K562 (cell line): ENCODE results near the gene CD9. TPM values are rescaled to one million over a fixed set of nuclear protein-coding genes. Genes with fewer than 3 reads are reported as not detected.

Experiments used
- ATAC-seq: fragments of 200-7000 bp; cut with Tn5 transposase; 3 replicates; pipeline ENCODE4 v1.9.1; 2020; ENCODE audit warnings: moderate library complexity
- BruUV-seq: library from RNA; stranded (reverse); fragments of 400-500 nt; replicated peaks from 2 replicates; lab custom pipeline; 2021; lab: Mats Ljungman, UMichigan
- CTCF ChIA-PET: fragments of 300-600 bp; formaldehyde crosslinking; extraction: SDS; loops from one replicate; lab custom pipeline; 2021; ENCODE audit warnings: low intra/inter-chr PET ratio; lab: Yijun Ruan, JAX
- POLR2A ChIA-PET: fragments of 300-600, 350-650 bp; sonication (Branson Sonifier 250); formaldehyde crosslinking; extraction: SDS; loops from one replicate; lab custom pipeline; 2021; ENCODE audit warnings: antibody characterized with exemption, inconsistent platforms; lab: Yijun Ruan, JAX
- DNase-seq, 4 experiments: peaks; one replicate each; pipeline versions ENCODE4 v3.0.0 to v3.0.0-alpha.2; 2011 to 2018; ENCODE audit warnings: low spot score in 3 of 4, mixed read lengths in 3 of 4; ENCODE audit errors: extremely low read depth in 1 of 4
- FAIRE-seq: peaks from 2 replicates; lab custom pipeline; 2011; peaks lifted over from hg19 to GRCh38; lab: Jason Lieb, UNC
- H2AFZ ChIP-seq: 2 replicates; pipeline ENCODE4 v1.6.0; 2011; ENCODE audit warnings: low read depth, low read length, control low read depth, inconsistent platforms
- H3K27ac ChIP-seq: fragments of 200-600 bp; 3 replicates; pipeline ENCODE4 v1.8.0; 2011; ENCODE audit warnings: low read depth, mild to moderate bottlenecking, control low read depth, inconsistent platforms, low read length, moderate library complexity, mixed read lengths; ENCODE audit errors: extremely low read depth
- H3K27me3 ChIP-seq, 2 experiments: fragments of 300-600 bp in 1 of 2; 2 replicates in 1 of 2; 3 replicates in 1 of 2; pipeline versions ENCODE4 v1.6.0 to v1.8.0; 2011; ENCODE audit warnings: inconsistent platforms in 2 of 2, low read length in 2 of 2, mild to moderate bottlenecking in 1 of 2, mixed read lengths in 1 of 2, moderate library complexity in 1 of 2; ENCODE audit not compliant: control insufficient read depth in 2 of 2, insufficient read depth in 2 of 2
- H3K36me3 ChIP-seq: fragments of 300-600 bp; 3 replicates; pipeline ENCODE4 v1.8.0; 2011; ENCODE audit warnings: mild to moderate bottlenecking, low read length, inconsistent platforms; ENCODE audit not compliant: control insufficient read depth, insufficient read depth
- H3K4me1 ChIP-seq, 2 experiments: fragments of 200-600 bp in 1 of 2; replicated peaks in 1 of 2; 2 replicates in 1 of 2; 3 replicates in 1 of 2; pipeline versions ENCODE4 v1.5.1 to v1.8.0; 2011; ENCODE audit warnings: inconsistent platforms in 2 of 2, low read length in 2 of 2, mild to moderate bottlenecking in 1 of 2, mixed read lengths in 1 of 2, moderate library complexity in 1 of 2; ENCODE audit not compliant: control insufficient read depth in 2 of 2, insufficient read depth in 2 of 2
- H3K4me2 ChIP-seq: 2 replicates; pipeline ENCODE4 v1.6.1; 2011; ENCODE audit warnings: low read length, control low read depth, inconsistent platforms, mixed read lengths; ENCODE audit not compliant: insufficient read depth
- H3K4me3 ChIP-seq: fragments of 200-600 bp; sonication (generic), shearing (Covaris generic); 2 replicates; pipeline ENCODE4 v1.5.1; 2016; ENCODE audit warnings: control low read depth, inconsistent platforms
- H3K79me2 ChIP-seq: fragments of 200-600 bp; 3 replicates; pipeline ENCODE4 v1.8.0; 2011; ENCODE audit warnings: low read length, inconsistent platforms; ENCODE audit not compliant: control insufficient read depth, insufficient read depth
- H3K9ac ChIP-seq, 2 experiments: 2 replicates each; pipeline versions ENCODE4 v1.6.0 to v1.6.1; 2011; ENCODE audit warnings: low read depth in 2 of 2, low read length in 2 of 2, control low read depth in 1 of 2, inconsistent platforms in 1 of 2, mild to moderate bottlenecking in 1 of 2, mixed read lengths in 1 of 2; ENCODE audit not compliant: insufficient read depth in 1 of 2
- H3K9me1 ChIP-seq: one replicate; pipeline ENCODE4 v1.6.0; 2011; ENCODE audit warnings: inconsistent platforms, mild to moderate bottlenecking, low read length, moderate library complexity; ENCODE audit not compliant: control insufficient read depth, insufficient read depth
- H3K9me3 ChIP-seq: replicated peaks from 2 replicates; pipeline ENCODE4 v1.5.1; 2011; ENCODE audit warnings: low read depth, low read length, inconsistent platforms; ENCODE audit not compliant: control insufficient read depth, insufficient read depth
- H4K20me1 ChIP-seq: replicated peaks from 2 replicates; pipeline ENCODE4 v1.6.1; 2011; ENCODE audit warnings: low read length, inconsistent platforms, mixed read lengths; ENCODE audit not compliant: control insufficient read depth, insufficient read depth
- CHD2 ChIP-seq: IDR thresholded peaks from 2 replicates; pipeline ENCODE4 v1.6.1; 2011; ENCODE audit warnings: low read depth, low read length
- EHMT2 ChIP-seq: fragments of 450-650 bp; IDR thresholded peaks from 2 replicates; pipeline ENCODE4 v1.6.1; 2018; ENCODE audit warnings: antibody characterized with exemption
- GATAD2A ChIP-seq: fragments of 450-650 bp; IDR thresholded peaks from 2 replicates; pipeline ENCODE4 v1.6.1; 2017
- ILK ChIP-seq: fragments of 450-650 bp; IDR thresholded peaks from 2 replicates; pipeline ENCODE4 v1.6.1; 2016; ENCODE audit warnings: missing genetic modification characterization, low read depth, mild to moderate bottlenecking, missing compliant biosample characterization, moderate library complexity, borderline replicate concordance
- NR2C1 ChIP-seq, 2 experiments: fragments of 450-650 bp; IDR thresholded peaks; 2 replicates each; pipeline ENCODE4 v1.6.1; 2017; ENCODE audit warnings: mild to moderate bottlenecking in 2 of 2, antibody characterized with exemption in 1 of 2, inconsistent platforms in 1 of 2, missing compliant biosample characterization in 1 of 2, missing genetic modification characterization in 1 of 2
- RAD51 ChIP-seq: fragments of 450-650 bp; IDR thresholded peaks from 2 replicates; pipeline ENCODE4 v1.7.1; 2016; ENCODE audit warnings: low read depth, mild to moderate bottlenecking, borderline replicate concordance
- RFX1 ChIP-seq: fragments of 450-650 bp; IDR thresholded peaks from 2 replicates; pipeline ENCODE4 v1.6.1; 2016; ENCODE audit warnings: mild to moderate bottlenecking, moderate library complexity
- TRIM24 ChIP-seq, 2 experiments: fragments of 450-650 bp; IDR thresholded peaks; 2 replicates each; pipeline ENCODE4 v1.6.1; 2016
- ZFX ChIP-seq: sonication (generic); formaldehyde crosslinking; IDR thresholded peaks from 2 replicates; pipeline ENCODE4 v1.8.0; 2022; ENCODE audit warnings: mild to moderate bottlenecking, missing genetic modification reagents, moderate library complexity
- WGBS: fragments of 100-300 bp; shearing (Covaris generic); methylation state at CpG from one replicate; pipeline ENCODE4 v1.1.6; 2016; ENCODE audit warnings: low coverage, mixed read lengths; ENCODE audit not compliant: insufficient coverage; ENCODE audit errors: missing lambda C conversion rate; 5-methylcytosine and 5-hydroxymethylcytosine counted together
- in situ Hi-C: fragments of 300-500 bp; cut with MboI; formaldehyde crosslinking; loops from 4 replicates; pipeline ENCODE4 v1.15.0; 2018; ENCODE audit warnings: inconsistent platforms, mixed read lengths
- intact Hi-C: fragments of 100-400 bp; cut with micrococcal nuclease; formaldehyde crosslinking; loops from 2 replicates; pipeline ENCODE4 v1.14.2; 2022
- polyA plus RNA-seq, 8 experiments: library from polyadenylated mRNA; depleted of rRNA in 4 of 8; stranded (reverse) in 5 of 8; unstranded in 3 of 8; fragments of >200 nt; fragmentation: Nextera tagmentation in 2 of 8; fragmentation: Illumina TruSeq in 1 of 8; extraction: Ambion mirVana in 2 of 8; extraction: Trizol in 1 of 8; gene quantifications; 2 replicates each; pipeline versions ENCODE4 v1.2.1 to v1.2.3, GENCODE V29; 2011 to 2014; ENCODE audit warnings: inconsistent platforms in 1 of 8, missing spikeins in 1 of 8
- total RNA-seq, 7 experiments: library from RNA; depleted of rRNA in 6 of 7; stranded (reverse); fragments of >200 nt in 6 of 7; fragmentation: Illumina TruSeq in 2 of 7; extraction: Trizol in 2 of 7; gene quantifications; 2 replicates each; pipeline versions ENCODE4 v1.2.1 to v1.2.3, GENCODE V29; 2011 to 2021; ENCODE audit warnings: low replicate concordance in 1 of 7
- TF ChIP-seq, protein P1 (sequence below), 2 experiments: fragments of 150-350 bp in 1 of 2; IDR thresholded peaks; 2 replicates each; pipeline ENCODE4 v1.6.1; 2012 to 2016; ENCODE audit warnings: low read depth in 2 of 2, low read length in 2 of 2, mild to moderate bottlenecking in 1 of 2, moderate library complexity in 1 of 2
- TF ChIP-seq, protein P2 (sequence below), 2 experiments: fragments of 250-450 bp in 1 of 2; fragments of 450-650 bp in 1 of 2; sonication (Bioruptor Pico) in 1 of 2; IDR thresholded peaks; 2 replicates each; pipeline versions ENCODE4 v1.6.1 to v1.8.0; 2016 to 2021; ENCODE audit warnings: mild to moderate bottlenecking in 2 of 2, moderate library complexity in 2 of 2, missing compliant biosample characterization in 1 of 2, missing genetic modification characterization in 1 of 2
- TF ChIP-seq, protein P3 (sequence below): fragments of 200-800 bp; sonication (Bioruptor generic); IDR thresholded peaks from 2 replicates; pipeline ENCODE4 v1.6.1; 2016; ENCODE audit warnings: missing genetic modification characterization, missing compliant biosample characterization

The CD9 gene
- total and polyA plus RNA-seq, 9 of the 15 experiments (the other 6 are each of a cell fraction or from before 2014, with no cell fraction given), result 0.43 to 5.6 (median 0.62) TPM

DNA sequence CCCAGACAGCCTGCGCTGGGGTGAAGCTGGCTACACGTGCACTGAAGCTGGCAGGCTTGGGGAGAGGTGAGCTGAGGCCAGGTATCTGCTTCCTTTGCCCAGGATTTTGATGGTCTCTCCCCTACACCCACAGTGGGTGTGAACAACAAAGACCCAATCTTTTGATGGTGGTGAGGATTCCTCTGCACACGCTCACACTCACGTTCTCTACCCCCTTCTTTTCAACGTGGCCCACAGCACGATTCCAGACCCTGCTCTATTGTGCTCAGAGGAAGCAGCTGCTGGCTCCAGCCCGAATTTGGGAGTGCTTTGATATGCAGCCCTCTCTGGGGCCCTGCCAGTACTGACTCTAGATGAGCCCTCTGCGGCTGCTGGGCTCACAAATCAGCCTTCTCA lies 4.9 kb downstream of the CD9 start:
- H3K4me3 ChIP-seq, result no peak overlapping the region
- in situ Hi-C loops, result loop anchor here (5.0 kb wide), 1 partner anchor 72 kb away; no protein-coding TSS in a partner anchor
- no peak overlapping the region for H2AFZ ChIP-seq
- no peaks in the 10 kb centered on the region for H3K36me3 ChIP-seq
- no peak overlapping the region for H3K27ac ChIP-seq
- H3K4me1 ChIP-seq, result peaks cover 0 to 12% of the 10 kb centered on the region in 2 experiments; a peak in 3 of 5 replicates
- no peaks in the 10 kb centered on the region for H3K79me2 ChIP-seq
- WGBS, result 8% methylated on average over 8 of the region's 8 CpGs
- ChIA-PET POLR2A (interaction anchor here (0.7 kb wide), 2 partner anchors 68 to 70 kb away, joined by 3 read pairs; no protein-coding TSS in a partner anchor), CTCF (interaction anchor here (0.7 to 0.9 kb wide), 2 partner anchors 73 to 98 kb away, joined by 3 to 4 read pairs; no protein-coding TSS in a partner anchor)
- H3K9ac ChIP-seq, result no peak overlapping the region
- no peaks in the 10 kb centered on the region for H3K9me1 ChIP-seq
- intact Hi-C loops, result no loop called here
- H4K20me1 ChIP-seq, result no peaks in the 10 kb centered on the region
- BruUV-seq, result no TSS peak
- FAIRE-seq (no peak), DNase-seq (no peak), ATAC-seq (no peak)
- H3K27me3 ChIP-seq, result peaks cover 2 to 37% of the 10 kb centered on the region in 2 experiments; a peak in 4 of 5 replicates
- H3K4me2 ChIP-seq, result no peak overlapping the region
- no peak for TF ChIP-seq RFX1
- TF ChIP-seq CHD2, result no peak
- no peak for TF ChIP-seq NR2C1 (IDR thresholded peaks at IDR 0.05)
- no peak for TF ChIP-seq NR2C1 (tag; IDR thresholded peaks at IDR 0.05)
- TF ChIP-seq, protein P1, sequence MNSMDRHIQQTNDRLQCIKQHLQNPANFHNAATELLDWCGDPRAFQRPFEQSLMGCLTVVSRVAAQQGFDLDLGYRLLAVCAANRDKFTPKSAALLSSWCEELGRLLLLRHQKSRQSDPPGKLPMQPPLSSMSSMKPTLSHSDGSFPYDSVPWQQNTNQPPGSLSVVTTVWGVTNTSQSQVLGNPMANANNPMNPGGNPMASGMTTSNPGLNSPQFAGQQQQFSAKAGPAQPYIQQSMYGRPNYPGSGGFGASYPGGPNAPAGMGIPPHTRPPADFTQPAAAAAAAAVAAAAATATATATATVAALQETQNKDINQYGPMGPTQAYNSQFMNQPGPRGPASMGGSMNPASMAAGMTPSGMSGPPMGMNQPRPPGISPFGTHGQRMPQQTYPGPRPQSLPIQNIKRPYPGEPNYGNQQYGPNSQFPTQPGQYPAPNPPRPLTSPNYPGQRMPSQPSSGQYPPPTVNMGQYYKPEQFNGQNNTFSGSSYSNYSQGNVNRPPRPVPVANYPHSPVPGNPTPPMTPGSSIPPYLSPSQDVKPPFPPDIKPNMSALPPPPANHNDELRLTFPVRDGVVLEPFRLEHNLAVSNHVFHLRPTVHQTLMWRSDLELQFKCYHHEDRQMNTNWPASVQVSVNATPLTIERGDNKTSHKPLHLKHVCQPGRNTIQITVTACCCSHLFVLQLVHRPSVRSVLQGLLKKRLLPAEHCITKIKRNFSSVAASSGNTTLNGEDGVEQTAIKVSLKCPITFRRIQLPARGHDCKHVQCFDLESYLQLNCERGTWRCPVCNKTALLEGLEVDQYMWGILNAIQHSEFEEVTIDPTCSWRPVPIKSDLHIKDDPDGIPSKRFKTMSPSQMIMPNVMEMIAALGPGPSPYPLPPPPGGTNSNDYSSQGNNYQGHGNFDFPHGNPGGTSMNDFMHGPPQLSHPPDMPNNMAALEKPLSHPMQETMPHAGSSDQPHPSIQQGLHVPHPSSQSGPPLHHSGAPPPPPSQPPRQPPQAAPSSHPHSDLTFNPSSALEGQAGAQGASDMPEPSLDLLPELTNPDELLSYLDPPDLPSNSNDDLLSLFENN (IDR thresholded peaks at IDR 0.05; ENCODE audit: low read depth in 2 of 2, low read length in 2 of 2), result no peak
- TF ChIP-seq, protein P2, sequence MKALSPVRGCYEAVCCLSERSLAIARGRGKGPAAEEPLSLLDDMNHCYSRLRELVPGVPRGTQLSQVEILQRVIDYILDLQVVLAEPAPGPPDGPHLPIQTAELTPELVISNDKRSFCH (CRISPR knock-in tag; IDR thresholded peaks at IDR 0.05), result no peak
- TF ChIP-seq, protein P2 (tag; IDR thresholded peaks at IDR 0.05), result no peak
- TF ChIP-seq, protein P3, sequence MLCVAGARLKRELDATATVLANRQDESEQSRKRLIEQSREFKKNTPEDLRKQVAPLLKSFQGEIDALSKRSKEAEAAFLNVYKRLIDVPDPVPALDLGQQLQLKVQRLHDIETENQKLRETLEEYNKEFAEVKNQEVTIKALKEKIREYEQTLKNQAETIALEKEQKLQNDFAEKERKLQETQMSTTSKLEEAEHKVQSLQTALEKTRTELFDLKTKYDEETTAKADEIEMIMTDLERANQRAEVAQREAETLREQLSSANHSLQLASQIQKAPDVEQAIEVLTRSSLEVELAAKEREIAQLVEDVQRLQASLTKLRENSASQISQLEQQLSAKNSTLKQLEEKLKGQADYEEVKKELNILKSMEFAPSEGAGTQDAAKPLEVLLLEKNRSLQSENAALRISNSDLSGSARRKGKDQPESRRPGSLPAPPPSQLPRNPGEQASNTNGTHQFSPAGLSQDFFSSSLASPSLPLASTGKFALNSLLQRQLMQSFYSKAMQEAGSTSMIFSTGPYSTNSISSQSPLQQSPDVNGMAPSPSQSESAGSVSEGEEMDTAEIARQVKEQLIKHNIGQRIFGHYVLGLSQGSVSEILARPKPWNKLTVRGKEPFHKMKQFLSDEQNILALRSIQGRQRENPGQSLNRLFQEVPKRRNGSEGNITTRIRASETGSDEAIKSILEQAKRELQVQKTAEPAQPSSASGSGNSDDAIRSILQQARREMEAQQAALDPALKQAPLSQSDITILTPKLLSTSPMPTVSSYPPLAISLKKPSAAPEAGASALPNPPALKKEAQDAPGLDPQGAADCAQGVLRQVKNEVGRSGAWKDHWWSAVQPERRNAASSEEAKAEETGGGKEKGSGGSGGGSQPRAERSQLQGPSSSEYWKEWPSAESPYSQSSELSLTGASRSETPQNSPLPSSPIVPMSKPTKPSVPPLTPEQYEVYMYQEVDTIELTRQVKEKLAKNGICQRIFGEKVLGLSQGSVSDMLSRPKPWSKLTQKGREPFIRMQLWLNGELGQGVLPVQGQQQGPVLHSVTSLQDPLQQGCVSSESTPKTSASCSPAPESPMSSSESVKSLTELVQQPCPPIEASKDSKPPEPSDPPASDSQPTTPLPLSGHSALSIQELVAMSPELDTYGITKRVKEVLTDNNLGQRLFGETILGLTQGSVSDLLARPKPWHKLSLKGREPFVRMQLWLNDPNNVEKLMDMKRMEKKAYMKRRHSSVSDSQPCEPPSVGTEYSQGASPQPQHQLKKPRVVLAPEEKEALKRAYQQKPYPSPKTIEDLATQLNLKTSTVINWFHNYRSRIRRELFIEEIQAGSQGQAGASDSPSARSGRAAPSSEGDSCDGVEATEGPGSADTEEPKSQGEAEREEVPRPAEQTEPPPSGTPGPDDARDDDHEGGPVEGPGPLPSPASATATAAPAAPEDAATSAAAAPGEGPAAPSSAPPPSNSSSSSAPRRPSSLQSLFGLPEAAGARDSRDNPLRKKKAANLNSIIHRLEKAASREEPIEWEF, result no peak
- TF ChIP-seq ZFX (CRISPR knock-in tag), result no peak
- no peak for TF ChIP-seq GATAD2A
- TF ChIP-seq ILK (tag), result no peak
- TF ChIP-seq EHMT2, result no peak
- no peak for TF ChIP-seq RAD51
- no peak for TF ChIP-seq TRIM24 (IDR thresholded peaks at IDR 0.05)
- H3K9me3 ChIP-seq, result no peaks in the 10 kb centered on the region
